PC-9 (cell line): ENCODE measurements around the gene CCBE1.

Experiments used
- EZH2 ChIP-seq: fragments of 200-600 bp; sonication (generic); IDR thresholded peaks from 2 replicates; pipeline ENCODE4 v1.8.0; 2017; ENCODE audit warnings: antibody characterized with exemption, low read depth
- TF ChIP-seq, protein P1 (sequence below): fragments of 200-600 bp; sonication (generic); conservative IDR thresholded peaks from 2 replicates; pipeline ENCODE4 v1.6.1; 2017; ENCODE audit warnings: mixed run types, antibody characterized with exemption, mild to moderate bottlenecking, moderate library complexity

DNA sequence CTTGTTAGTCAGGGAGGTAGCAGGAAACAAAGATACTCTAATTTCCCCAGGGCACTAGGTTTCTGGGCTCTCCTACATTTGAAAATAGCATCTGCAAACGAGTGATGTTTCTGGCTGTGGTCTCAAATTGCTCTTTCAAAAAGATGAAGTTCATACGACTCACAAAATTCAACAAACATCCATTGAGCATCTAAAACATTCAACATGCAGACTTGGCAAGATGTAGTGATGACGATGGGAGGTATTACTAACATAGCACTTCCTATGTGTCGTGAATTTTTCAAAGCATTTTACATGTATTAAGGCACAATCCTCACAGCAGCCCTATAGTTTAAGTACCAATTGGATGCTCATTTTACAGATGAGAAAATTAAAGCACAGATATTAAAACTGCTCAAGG lies 5.2 kb downstream of the CCBE1 start:
- TF ChIP-seq, protein P1, sequence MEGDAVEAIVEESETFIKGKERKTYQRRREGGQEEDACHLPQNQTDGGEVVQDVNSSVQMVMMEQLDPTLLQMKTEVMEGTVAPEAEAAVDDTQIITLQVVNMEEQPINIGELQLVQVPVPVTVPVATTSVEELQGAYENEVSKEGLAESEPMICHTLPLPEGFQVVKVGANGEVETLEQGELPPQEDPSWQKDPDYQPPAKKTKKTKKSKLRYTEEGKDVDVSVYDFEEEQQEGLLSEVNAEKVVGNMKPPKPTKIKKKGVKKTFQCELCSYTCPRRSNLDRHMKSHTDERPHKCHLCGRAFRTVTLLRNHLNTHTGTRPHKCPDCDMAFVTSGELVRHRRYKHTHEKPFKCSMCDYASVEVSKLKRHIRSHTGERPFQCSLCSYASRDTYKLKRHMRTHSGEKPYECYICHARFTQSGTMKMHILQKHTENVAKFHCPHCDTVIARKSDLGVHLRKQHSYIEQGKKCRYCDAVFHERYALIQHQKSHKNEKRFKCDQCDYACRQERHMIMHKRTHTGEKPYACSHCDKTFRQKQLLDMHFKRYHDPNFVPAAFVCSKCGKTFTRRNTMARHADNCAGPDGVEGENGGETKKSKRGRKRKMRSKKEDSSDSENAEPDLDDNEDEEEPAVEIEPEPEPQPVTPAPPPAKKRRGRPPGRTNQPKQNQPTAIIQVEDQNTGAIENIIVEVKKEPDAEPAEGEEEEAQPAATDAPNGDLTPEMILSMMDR, result no peak
- TF ChIP-seq EZH2, result no peak
